K562 (cell line): Measurements from ENCODE around the gene KCNG4. TPM values are rescaled to one million over a fixed set of nuclear protein-coding genes. Genes with fewer than 3 reads are reported as not detected.

Source experiments
- ATAC-seq: fragments of 200-7000 bp; cut with Tn5 transposase; 3 replicates; pipeline ENCODE4 v1.9.1; 2020; ENCODE audit warnings: moderate library complexity
- BruUV-seq: library from RNA; stranded (reverse); fragments of 400-500 nt; replicated peaks from 2 replicates; lab custom pipeline; 2021; lab: Mats Ljungman, UMichigan
- CTCF ChIA-PET: fragments of 300-600 bp; formaldehyde crosslinking; extraction: SDS; loops from one replicate; lab custom pipeline; 2021; ENCODE audit warnings: low intra/inter-chr PET ratio; lab: Yijun Ruan, JAX
- POLR2A ChIA-PET: fragments of 300-600, 350-650 bp; sonication (Branson Sonifier 250); formaldehyde crosslinking; extraction: SDS; loops from one replicate; lab custom pipeline; 2021; ENCODE audit warnings: antibody characterized with exemption, inconsistent platforms; lab: Yijun Ruan, JAX
- DNase-seq, 4 experiments: peaks; one replicate each; pipeline versions ENCODE4 v3.0.0 to v3.0.0-alpha.2; 2011 to 2018; ENCODE audit warnings: low spot score in 3 of 4, mixed read lengths in 3 of 4; ENCODE audit errors: extremely low read depth in 1 of 4
- FAIRE-seq: peaks from 2 replicates; lab custom pipeline; 2011; peaks lifted over from hg19 to GRCh38; lab: Jason Lieb, UNC
- H2AFZ ChIP-seq: 2 replicates; pipeline ENCODE4 v1.6.0; 2011; ENCODE audit warnings: low read depth, low read length, control low read depth, inconsistent platforms
- H3K27ac ChIP-seq: fragments of 200-600 bp; 3 replicates; pipeline ENCODE4 v1.8.0; 2011; ENCODE audit warnings: low read depth, mild to moderate bottlenecking, control low read depth, inconsistent platforms, low read length, moderate library complexity, mixed read lengths; ENCODE audit errors: extremely low read depth
- H3K27me3 ChIP-seq, 2 experiments: fragments of 300-600 bp in 1 of 2; 2 replicates in 1 of 2; 3 replicates in 1 of 2; pipeline versions ENCODE4 v1.6.0 to v1.8.0; 2011; ENCODE audit warnings: inconsistent platforms in 2 of 2, low read length in 2 of 2, mild to moderate bottlenecking in 1 of 2, mixed read lengths in 1 of 2, moderate library complexity in 1 of 2; ENCODE audit not compliant: control insufficient read depth in 2 of 2, insufficient read depth in 2 of 2
- H3K36me3 ChIP-seq: fragments of 300-600 bp; 3 replicates; pipeline ENCODE4 v1.8.0; 2011; ENCODE audit warnings: mild to moderate bottlenecking, low read length, inconsistent platforms; ENCODE audit not compliant: control insufficient read depth, insufficient read depth
- H3K4me1 ChIP-seq, 2 experiments: fragments of 200-600 bp in 1 of 2; replicated peaks in 1 of 2; 2 replicates in 1 of 2; 3 replicates in 1 of 2; pipeline versions ENCODE4 v1.5.1 to v1.8.0; 2011; ENCODE audit warnings: inconsistent platforms in 2 of 2, low read length in 2 of 2, mild to moderate bottlenecking in 1 of 2, mixed read lengths in 1 of 2, moderate library complexity in 1 of 2; ENCODE audit not compliant: control insufficient read depth in 2 of 2, insufficient read depth in 2 of 2
- H3K4me2 ChIP-seq: 2 replicates; pipeline ENCODE4 v1.6.1; 2011; ENCODE audit warnings: low read length, control low read depth, inconsistent platforms, mixed read lengths; ENCODE audit not compliant: insufficient read depth
- H3K4me3 ChIP-seq: fragments of 200-600 bp; sonication (generic), shearing (Covaris generic); 2 replicates; pipeline ENCODE4 v1.5.1; 2016; ENCODE audit warnings: control low read depth, inconsistent platforms
- H3K79me2 ChIP-seq: fragments of 200-600 bp; 3 replicates; pipeline ENCODE4 v1.8.0; 2011; ENCODE audit warnings: low read length, inconsistent platforms; ENCODE audit not compliant: control insufficient read depth, insufficient read depth
- H3K9ac ChIP-seq, 2 experiments: 2 replicates each; pipeline versions ENCODE4 v1.6.0 to v1.6.1; 2011; ENCODE audit warnings: low read depth in 2 of 2, low read length in 2 of 2, control low read depth in 1 of 2, inconsistent platforms in 1 of 2, mild to moderate bottlenecking in 1 of 2, mixed read lengths in 1 of 2; ENCODE audit not compliant: insufficient read depth in 1 of 2
- H3K9me1 ChIP-seq: one replicate; pipeline ENCODE4 v1.6.0; 2011; ENCODE audit warnings: inconsistent platforms, mild to moderate bottlenecking, low read length, moderate library complexity; ENCODE audit not compliant: control insufficient read depth, insufficient read depth
- H3K9me3 ChIP-seq: replicated peaks from 2 replicates; pipeline ENCODE4 v1.5.1; 2011; ENCODE audit warnings: low read depth, low read length, inconsistent platforms; ENCODE audit not compliant: control insufficient read depth, insufficient read depth
- H4K20me1 ChIP-seq: replicated peaks from 2 replicates; pipeline ENCODE4 v1.6.1; 2011; ENCODE audit warnings: low read length, inconsistent platforms, mixed read lengths; ENCODE audit not compliant: control insufficient read depth, insufficient read depth
- CTBP1 ChIP-seq: fragments of 450-650 bp; IDR thresholded peaks from 2 replicates; pipeline ENCODE4 v1.6.1; 2016; ENCODE audit warnings: borderline replicate concordance
- MCM2 ChIP-seq: fragments of 450-650 bp; IDR thresholded peaks from 2 replicates; pipeline ENCODE4 v1.6.1; 2017; ENCODE audit warnings: low read depth, mild to moderate bottlenecking
- POLR2G ChIP-seq: fragments of 200-400 bp; formaldehyde crosslinking; IDR thresholded peaks from 2 replicates; pipeline ENCODE4 v1.6.1; 2017; ENCODE audit warnings: low read depth, mild to moderate bottlenecking, antibody characterized with exemption, low read length, moderate library complexity
- RBFOX2 ChIP-seq: fragments of 200-400 bp; formaldehyde crosslinking; IDR thresholded peaks from 2 replicates; pipeline ENCODE4 v1.6.1; 2017; ENCODE audit warnings: low read depth, mild to moderate bottlenecking, low read length, moderate library complexity
- SMC3 ChIP-seq: conservative IDR thresholded peaks from 2 replicates; pipeline ENCODE4 v1.6.1; 2011; ENCODE audit warnings: low read depth, low read length, improper control_type of control experiment; ENCODE audit not compliant: insufficient read depth
- WHSC1 ChIP-seq: IDR thresholded peaks from one replicate; pipeline ENCODE4 v1.6.1; 2012; ENCODE audit warnings: low read length, control low read depth, inconsistent platforms
- WGBS: fragments of 100-300 bp; shearing (Covaris generic); methylation state at CpG from one replicate; pipeline ENCODE4 v1.1.6; 2016; ENCODE audit warnings: low coverage, mixed read lengths; ENCODE audit not compliant: insufficient coverage; ENCODE audit errors: missing lambda C conversion rate; 5-methylcytosine and 5-hydroxymethylcytosine counted together
- in situ Hi-C: fragments of 300-500 bp; cut with MboI; formaldehyde crosslinking; loops from 4 replicates; pipeline ENCODE4 v1.15.0; 2018; ENCODE audit warnings: inconsistent platforms, mixed read lengths
- intact Hi-C: fragments of 100-400 bp; cut with micrococcal nuclease; formaldehyde crosslinking; loops from 2 replicates; pipeline ENCODE4 v1.14.2; 2022
- polyA plus RNA-seq, 8 experiments: library from polyadenylated mRNA; depleted of rRNA in 4 of 8; stranded (reverse) in 5 of 8; unstranded in 3 of 8; fragments of >200 nt; fragmentation: Nextera tagmentation in 2 of 8; fragmentation: Illumina TruSeq in 1 of 8; extraction: Ambion mirVana in 2 of 8; extraction: Trizol in 1 of 8; gene quantifications; 2 replicates each; pipeline versions ENCODE4 v1.2.1 to v1.2.3, GENCODE V29; 2011 to 2014; ENCODE audit warnings: inconsistent platforms in 1 of 8, missing spikeins in 1 of 8
- total RNA-seq, 7 experiments: library from RNA; depleted of rRNA in 6 of 7; stranded (reverse); fragments of >200 nt in 6 of 7; fragmentation: Illumina TruSeq in 2 of 7; extraction: Trizol in 2 of 7; gene quantifications; 2 replicates each; pipeline versions ENCODE4 v1.2.1 to v1.2.3, GENCODE V29; 2011 to 2021; ENCODE audit warnings: low replicate concordance in 1 of 7

Gene KCNG4
- total and polyA plus RNA-seq, 9 of the 15 experiments (the other 6 are each of a cell fraction or from before 2014, with no cell fraction given), result not detected

GRCh38 chr16:84178892-84179611 lies 60.8 kb downstream of the KCNG4 start:
- CTCF ChIA-PET, result no interaction called here

GRCh38 chr16:84178146-84178765 lies 61.6 kb downstream of the KCNG4 start:
- intact Hi-C loops, result loop anchor here (5.0 kb wide), 1 partner anchor 221 kb away; no protein-coding TSS in a partner anchor
- POLR2A ChIA-PET, result interaction anchor here (0.7 to 1.7 kb wide), 7 partner anchors 9 to 134 kb away, joined by 3 to 8 read pairs (median 4); partner anchors contain the start of gene TAF1C
- in situ Hi-C loops, result no loop called here

More at GRCh38 chr16:84178892-84179611, 60.8 kb downstream of the KCNG4 start:
- in situ Hi-C loops, result no loop called here
- FAIRE-seq (no peak), DNase-seq (no peak), ATAC-seq (no peak)
- H3K9ac ChIP-seq, result no peak overlapping the region
- no peak overlapping the region for H3K27ac ChIP-seq
- no peak overlapping the region for H3K4me2 ChIP-seq
- H3K9me1 ChIP-seq, result peaks cover 4% of the 10 kb centered on the region
- TF ChIP-seq CTBP1 (no peak), MCM2 (no peak), SMC3 (0 out of 2 replicates have a peak, but pooled peaks have one; percentile 18)
- intact Hi-C loops, result loop anchor here (5.0 kb wide), 1 partner anchor 222 kb away; no protein-coding TSS in a partner anchor
- H3K4me3 ChIP-seq, result no peak overlapping the region
- H3K79me2 ChIP-seq, result no peaks in the 10 kb centered on the region; the same call in 2 of the 3 replicates
- WGBS, result 89% methylated on average over 28 of the region's 28 CpGs
- H4K20me1 ChIP-seq, result peaks cover 20% of the 10 kb centered on the region
- H3K27me3 ChIP-seq, result peaks cover under 1 to 4% of the 10 kb centered on the region in 2 experiments; a peak in 2 of 5 replicates
- H3K4me1 ChIP-seq, result peaks cover 7 to 42% of the 10 kb centered on the region in 2 experiments; a peak in 3 of 5 replicates
- H2AFZ ChIP-seq, result no peak overlapping the region
- no TSS peak for BruUV-seq
- POLR2A ChIA-PET, result interaction anchor here (0.8 to 1.4 kb wide), 5 partner anchors 8 to 62 kb away, joined by 3 to 5 read pairs (median 4); partner anchors contain the start of genes MBTPS1 and TAF1C
- peaks cover 65% of the 10 kb centered on the region; the same call in 2 of the 3 replicates for H3K36me3 ChIP-seq
- peaks cover 2% of the 10 kb centered on the region; the same call in 1 of the 2 replicates for H3K9me3 ChIP-seq

More at GRCh38 chr16:84178146-84178765, 61.6 kb downstream of the KCNG4 start:
- Histone ChIP-seq H3K27ac (no peak overlapping the region; the same call in 2 of the 3 replicates), H3K79me2 (no peaks in the 10 kb centered on the region; the same call in 2 of the 3 replicates), H4K20me1 (peaks cover 20% of the 10 kb centered on the region), H3K9me1 (no peaks in the 10 kb centered on the region), H3K27me3 (peaks cover 3 to 9% of the 10 kb centered on the region in 2 experiments; a peak in 2 of 5 replicates), H3K9me3 (peaks cover 2% of the 10 kb centered on the region; the same call in 1 of the 2 replicates), H3K36me3 (peaks cover 57% of the 10 kb centered on the region; the same call in 2 of the 3 replicates), H3K9ac (no peak overlapping the region), H2AFZ (no peak overlapping the region), H3K4me2 (no peak overlapping the region), H3K4me3 (no peak overlapping the region), H3K4me1 (peaks cover 7 to 42% of the 10 kb centered on the region in 2 experiments; a peak in 3 of 5 replicates)
- DNase-seq (no peak), ATAC-seq (no peak), FAIRE-seq (no peak)
- CTCF ChIA-PET, result no interaction called here
- WGBS, result 87% methylated on average over 15 of the region's 15 CpGs
- TF ChIP-seq WHSC1 (no peak), POLR2G (peak; percentile 62), RBFOX2 (0 out of 2 replicates have a peak, but pooled peaks have one; percentile 27)
- BruUV-seq, result no TSS peak
